GM18507 (cell line): Measurements from ENCODE around the gene IL2RA.
"Not testable (repeated sequence)": the region's sequence is repeated elsewhere in the genome, so short reads cannot be mapped to it uniquely, and the experiment has no call there.

Experiments used
- DNase-seq: peaks from one replicate; pipeline ENCODE4 v3.0.0; 2011; ENCODE audit warnings: low read depth; ENCODE audit not compliant: insufficient read length; ENCODE audit errors: extremely low spot score
- FAIRE-seq: peaks from 2 replicates; lab custom pipeline; 2011; peaks lifted over from hg19 to GRCh38; lab: Jason Lieb, UNC

IL2RA gene

GRCh38 chr10:5968681-5969453, 93.3 kb downstream of the IL2RA start:
- FAIRE-seq, result no peak
- no peak for DNase-seq

GRCh38 chr10:5968037-5968680, 94.0 kb downstream of the IL2RA start:
- no peak for FAIRE-seq
- DNase-seq, result no peak

GRCh38 chr10:5965266-5965665, 96.9 kb downstream of the IL2RA start:
- no peak for FAIRE-seq
- no peak for DNase-seq

GRCh38 chr10:5964736-5965135, 97.4 kb downstream of the IL2RA start:
- no peak for FAIRE-seq
- DNase-seq, result no peak

GRCh38 chr10:5963591-5963990, 98.6 kb downstream of the IL2RA start:
- FAIRE-seq (no peak), DNase-seq (no peak)

GRCh38 chr10:5963071-5963470, 99.1 kb downstream of the IL2RA start:
- DNase-seq (no peak), FAIRE-seq (no peak)

- DNase-seq, FAIRE-seq: not testable (repeated sequence)
These were observed 99.7 kb downstream of the IL2RA start for GRCh38 chr10:5962358-5962940.

GRCh38 chr10:5961405-5962100, 100.6 kb downstream of the IL2RA start:
- no peak for FAIRE-seq
- no peak for DNase-seq

- not testable (repeated sequence) for FAIRE-seq, DNase-seq
These were observed 101.2 kb downstream of the IL2RA start for GRCh38 chr10:5960973-5961275.
